BJ (cell line): Measurements from ENCODE around the gene SNX27. TPM values are rescaled to one million over a fixed set of nuclear protein-coding genes. Genes with fewer than 3 reads are reported as not detected.
"Not testable (repeated sequence)": the region's sequence is repeated elsewhere in the genome, so short reads cannot be mapped to it uniquely, and the experiment has no call there.

Experiments
- CTCF ChIA-PET: fragments of 350-600 bp; formaldehyde crosslinking; extraction: SDS; loops from one replicate; lab custom pipeline; 2021; ENCODE audit warnings: antibody characterized with exemption, inconsistent platforms; lab: Yijun Ruan, JAX
- POLR2A ChIA-PET: fragments of 300-600 bp; sonication (Branson Sonifier 250); formaldehyde crosslinking; extraction: SDS; loops from one replicate; lab custom pipeline; 2021; ENCODE audit warnings: antibody characterized with exemption; lab: Charles Lee
- DNase-seq: peaks from one replicate; pipeline ENCODE4 v3.0.0-alpha.2; 2011; ENCODE audit warnings: low read depth
- H3K27me3 ChIP-seq: 2 replicates; pipeline ENCODE4 v1.6.0; 2011; ENCODE audit warnings: low read length; ENCODE audit not compliant: control insufficient read depth, insufficient read depth
- H3K36me3 ChIP-seq: 2 replicates; pipeline ENCODE4 v1.5.1; 2011; ENCODE audit warnings: low read length; ENCODE audit not compliant: control insufficient read depth, insufficient read depth
- H3K4me3 ChIP-seq: 2 replicates; pipeline ENCODE4 v1.5.1; 2011; ENCODE audit warnings: low read depth, mild to moderate bottlenecking, control low read depth, low read length
- polyA plus RNA-seq: library from polyadenylated mRNA; depleted of rRNA; stranded (reverse); fragments of >200 nt; gene quantifications from 2 replicates; pipeline ENCODE4 v1.2.3, GENCODE V29; 2011
- TF ChIP-seq, protein P1 (sequence below): IDR thresholded peaks from 2 replicates; pipeline ENCODE4 v1.5.1; 2011; ENCODE audit warnings: low read depth, mild to moderate bottlenecking, control low read depth, inconsistent platforms, low read length, moderate library complexity; ENCODE audit not compliant: insufficient read depth

SNX27 gene
- polyA plus RNA-seq, 1 experiment, result 7.0 TPM

DNA sequence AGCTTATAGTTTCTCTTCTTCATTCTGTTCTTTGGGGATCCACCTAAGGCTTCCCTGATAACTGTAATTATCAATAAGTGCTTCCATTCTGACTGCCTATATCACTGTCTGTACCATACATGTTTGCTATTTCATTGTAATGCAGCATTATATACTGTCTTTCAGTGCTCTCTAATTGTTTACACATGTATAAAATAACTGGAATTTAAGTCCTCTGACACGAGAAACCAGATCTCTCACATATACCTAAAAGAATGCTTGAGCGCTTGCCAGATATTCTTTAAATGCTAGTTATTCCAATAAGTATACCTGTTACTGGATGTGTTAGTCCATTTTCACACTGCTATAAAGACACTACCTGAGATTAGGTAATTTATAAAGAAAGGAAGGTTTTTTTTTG is 70.1 kb downstream of the SNX27 start:
- Histone ChIP-seq H3K27me3 (no peaks in the 10 kb centered on the region), H3K36me3 (no peaks in the 10 kb centered on the region; the same call in 1 of the 2 replicates), H3K4me3 (no peak overlapping the region)
- no peak for DNase-seq
- ChIA-PET CTCF (interaction anchor here (1.4 kb wide), 1 partner anchor 89 kb away, joined by 3 read pairs; no protein-coding TSS in a partner anchor), POLR2A (no interaction called here)
- TF ChIP-seq, protein P1, sequence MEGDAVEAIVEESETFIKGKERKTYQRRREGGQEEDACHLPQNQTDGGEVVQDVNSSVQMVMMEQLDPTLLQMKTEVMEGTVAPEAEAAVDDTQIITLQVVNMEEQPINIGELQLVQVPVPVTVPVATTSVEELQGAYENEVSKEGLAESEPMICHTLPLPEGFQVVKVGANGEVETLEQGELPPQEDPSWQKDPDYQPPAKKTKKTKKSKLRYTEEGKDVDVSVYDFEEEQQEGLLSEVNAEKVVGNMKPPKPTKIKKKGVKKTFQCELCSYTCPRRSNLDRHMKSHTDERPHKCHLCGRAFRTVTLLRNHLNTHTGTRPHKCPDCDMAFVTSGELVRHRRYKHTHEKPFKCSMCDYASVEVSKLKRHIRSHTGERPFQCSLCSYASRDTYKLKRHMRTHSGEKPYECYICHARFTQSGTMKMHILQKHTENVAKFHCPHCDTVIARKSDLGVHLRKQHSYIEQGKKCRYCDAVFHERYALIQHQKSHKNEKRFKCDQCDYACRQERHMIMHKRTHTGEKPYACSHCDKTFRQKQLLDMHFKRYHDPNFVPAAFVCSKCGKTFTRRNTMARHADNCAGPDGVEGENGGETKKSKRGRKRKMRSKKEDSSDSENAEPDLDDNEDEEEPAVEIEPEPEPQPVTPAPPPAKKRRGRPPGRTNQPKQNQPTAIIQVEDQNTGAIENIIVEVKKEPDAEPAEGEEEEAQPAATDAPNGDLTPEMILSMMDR, result no peak

GRCh38 chr1:151682901-151683300 is 71.1 kb downstream of the SNX27 start:
- CTCF ChIA-PET, result interaction anchor here (0.7 to 1.5 kb wide), 2 partner anchors 10 to 22 kb away, joined by 3 to 6 read pairs; no protein-coding TSS in a partner anchor
- POLR2A ChIA-PET, result not testable (repeated sequence)

DNA sequence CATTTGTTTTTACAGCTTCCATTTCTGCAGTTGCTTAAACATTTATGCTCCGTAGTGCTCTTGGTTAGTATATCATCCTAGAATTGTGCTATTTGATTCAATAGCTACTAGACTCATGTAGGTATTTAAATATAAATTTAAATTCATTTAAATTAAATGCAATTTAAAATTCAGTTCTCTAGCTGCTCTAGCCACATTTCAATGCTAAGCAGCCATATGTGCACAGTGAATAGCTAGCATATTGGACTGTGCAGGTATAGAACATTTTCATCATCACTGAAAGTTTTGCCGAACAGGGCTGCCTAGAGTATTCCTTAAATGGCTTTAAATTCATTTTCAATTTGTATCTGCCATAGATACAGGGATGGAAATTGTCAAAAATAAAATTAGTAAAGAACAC is 72.3 kb downstream of the SNX27 start:
- CTCF ChIA-PET, result interaction anchor here (0.9 to 1.5 kb wide), 3 partner anchors 9 to 14 kb away, joined by 3 to 6 read pairs (median 4); no protein-coding TSS in a partner anchor
- Histone ChIP-seq H3K4me3 (no peak overlapping the region), H3K27me3 (no peaks in the 10 kb centered on the region), H3K36me3 (no peaks in the 10 kb centered on the region; the same call in 1 of the 2 replicates)
- POLR2A ChIA-PET, result no interaction called here
- DNase-seq, result no peak
- TF ChIP-seq, protein P1, result no peak

More at GRCh38 chr1:151682901-151683300, 71.1 kb downstream of the SNX27 start:
- H3K27me3 ChIP-seq, H3K36me3 ChIP-seq, DNase-seq, H3K4me3 ChIP-seq: not testable (repeated sequence)

DNA sequence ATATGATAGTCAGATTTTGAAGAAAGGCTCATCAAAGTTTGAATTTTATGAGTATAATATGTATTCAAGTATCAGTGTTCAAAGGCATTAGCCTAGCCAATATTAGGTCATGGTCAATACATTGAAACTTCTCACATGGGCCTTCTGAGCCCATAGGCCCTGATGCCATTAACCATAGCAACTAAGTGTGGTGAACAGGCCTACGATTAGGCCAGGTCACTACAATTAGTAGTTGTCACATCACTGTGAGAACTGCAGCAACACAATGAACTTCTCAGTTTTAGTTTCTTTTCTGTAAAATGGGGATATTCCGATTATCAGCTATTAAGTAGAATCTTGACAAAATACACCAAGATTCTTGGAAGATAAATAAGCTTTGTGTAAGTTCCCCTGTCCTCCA is 74.7 kb downstream of the SNX27 start:
- DNase-seq, result no peak
- TF ChIP-seq, protein P1, result no peak
- ChIA-PET POLR2A (no interaction called here), CTCF (no interaction called here)
- H3K27me3 ChIP-seq, result no peaks in the 10 kb centered on the region
- H3K4me3 ChIP-seq, result no peak overlapping the region
- no peaks in the 10 kb centered on the region; the same call in 1 of the 2 replicates for H3K36me3 ChIP-seq

GRCh38 chr1:151689494-151689893 is 77.6 kb downstream of the SNX27 start:
- Histone ChIP-seq H3K27me3 (no peaks in the 10 kb centered on the region), H3K36me3 (peaks cover 4% of the 10 kb centered on the region; the same call in 1 of the 2 replicates), H3K4me3 (no peak overlapping the region)
- CTCF ChIA-PET, result interaction anchor here (0.7 kb wide), 1 partner anchor 20 kb away, joined by 3 read pairs; no protein-coding TSS in a partner anchor
- POLR2A ChIA-PET, result no interaction called here
- DNase-seq, result no peak
- TF ChIP-seq, protein P1, result no peak

DNA sequence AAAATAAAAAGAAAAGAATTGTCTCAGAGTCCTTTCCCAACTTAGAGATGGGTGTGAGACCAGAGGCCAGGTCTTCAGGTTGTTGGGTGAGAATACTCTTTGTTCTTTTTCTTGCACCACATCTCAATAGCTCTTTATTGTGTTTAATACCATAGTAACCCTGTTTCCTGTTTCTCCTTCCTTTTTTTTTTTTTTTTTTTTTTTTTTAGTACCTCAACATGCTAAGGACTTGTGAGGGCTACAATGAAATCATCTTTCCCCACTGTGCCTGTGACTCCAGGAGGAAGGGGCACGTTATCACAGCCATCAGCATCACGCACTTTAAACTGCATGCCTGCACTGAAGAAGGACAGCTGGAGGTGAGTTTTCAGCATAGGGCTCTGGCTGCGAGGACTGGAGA is 80.4 kb downstream of the SNX27 start:
- no peak for DNase-seq
- ChIA-PET POLR2A (no interaction called here), CTCF (interaction anchor here (1.3 to 2.9 kb wide), 4 partner anchors 13 to 72 kb away, joined by 3 to 17 read pairs (median 6); partner anchors contain the start of gene RIIAD1)
- no peaks in the 10 kb centered on the region for H3K27me3 ChIP-seq
- TF ChIP-seq, protein P1, result no peak
- peaks cover 4% of the 10 kb centered on the region for H3K36me3 ChIP-seq
- no peak overlapping the region for H3K4me3 ChIP-seq
